ENCODE measurements around the gene GDAP2.
"Not testable (repeated sequence)": the region's sequence is repeated elsewhere in the genome, so short reads cannot be mapped to it uniquely, and the experiment has no call there.

The GDAP2 gene, protein sequence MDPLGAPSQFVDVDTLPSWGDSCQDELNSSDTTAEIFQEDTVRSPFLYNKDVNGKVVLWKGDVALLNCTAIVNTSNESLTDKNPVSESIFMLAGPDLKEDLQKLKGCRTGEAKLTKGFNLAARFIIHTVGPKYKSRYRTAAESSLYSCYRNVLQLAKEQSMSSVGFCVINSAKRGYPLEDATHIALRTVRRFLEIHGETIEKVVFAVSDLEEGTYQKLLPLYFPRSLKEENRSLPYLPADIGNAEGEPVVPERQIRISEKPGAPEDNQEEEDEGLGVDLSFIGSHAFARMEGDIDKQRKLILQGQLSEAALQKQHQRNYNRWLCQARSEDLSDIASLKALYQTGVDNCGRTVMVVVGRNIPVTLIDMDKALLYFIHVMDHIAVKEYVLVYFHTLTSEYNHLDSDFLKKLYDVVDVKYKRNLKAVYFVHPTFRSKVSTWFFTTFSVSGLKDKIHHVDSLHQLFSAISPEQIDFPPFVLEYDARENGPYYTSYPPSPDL

DNA sequence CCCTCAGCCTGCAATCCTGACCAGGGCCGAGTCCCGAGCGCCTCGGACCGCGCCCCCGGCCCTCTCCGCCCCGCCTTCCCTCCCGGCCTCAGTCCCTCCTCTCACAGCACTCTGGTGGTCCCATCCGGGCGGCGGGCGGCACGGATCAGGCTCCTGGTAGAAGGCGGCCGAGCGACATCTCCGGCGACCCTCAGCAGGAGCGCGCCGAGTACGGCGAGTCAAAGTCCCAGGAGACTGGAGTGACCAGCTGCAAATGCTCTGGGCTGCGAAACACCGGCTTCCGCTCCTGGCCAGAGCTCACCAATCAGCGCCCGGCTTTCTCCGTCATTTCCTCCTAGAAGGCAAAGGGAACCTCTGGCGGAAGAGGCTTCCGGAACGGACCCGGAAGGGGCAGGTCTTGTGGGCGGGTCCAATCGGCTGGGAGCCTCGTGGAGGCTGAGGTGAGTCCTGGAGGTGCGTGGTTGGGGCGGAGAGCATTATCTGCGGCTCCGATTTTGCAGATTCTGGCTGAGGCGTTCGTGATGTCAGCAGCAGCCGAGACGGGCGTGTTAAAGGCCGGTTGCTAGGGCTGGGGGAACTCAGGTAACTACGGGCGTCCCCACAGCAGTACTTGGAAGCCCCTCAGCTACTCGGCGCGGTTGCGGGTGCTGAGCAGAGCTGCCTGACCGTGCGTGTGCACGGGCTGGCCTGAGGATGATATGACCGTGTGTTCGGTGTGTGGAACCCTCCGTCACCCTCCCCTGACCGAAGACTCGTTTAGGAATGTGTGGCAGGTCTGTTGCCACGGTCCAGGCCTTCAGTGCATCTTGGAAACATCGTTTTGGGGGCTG, at the start of gene GDAP2, which contains the start of gene WDR3:
TSS of gene GDAP2 (minus strand) at position 279 of the 830 bp plus-strand sequence. CDS start 9,264 bp downstream, outside the sequence.
TSS of gene WDR3 (plus strand) at position 397 of the 830 bp plus-strand sequence. CDS start 3,581 bp downstream, outside the sequence.
- DNase-seq (ENCODE audit: low read depth) = peak; percentile 86

DNA sequence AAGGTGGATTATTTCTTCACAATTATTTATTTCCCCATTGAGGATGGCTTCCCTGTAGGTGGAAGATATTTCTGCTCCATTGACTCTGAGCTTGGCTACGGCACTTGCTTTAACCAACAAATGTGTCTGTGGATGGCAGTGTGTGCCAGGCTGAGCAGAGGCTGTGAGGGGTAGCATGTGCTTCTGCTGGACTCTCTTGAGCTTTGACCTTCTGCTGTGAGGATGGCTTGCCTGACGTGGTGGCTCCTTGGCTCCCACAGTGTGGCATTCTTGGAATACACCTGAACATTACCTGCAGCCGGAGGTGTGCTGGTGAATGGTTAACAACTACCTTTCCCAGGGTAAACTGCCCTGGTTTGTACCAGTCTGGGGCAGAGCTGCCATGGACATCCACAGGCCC, 47.0 kb upstream of the GDAP2 start:
- no peak for DNase-seq (ENCODE audit: low read depth)

DNA sequence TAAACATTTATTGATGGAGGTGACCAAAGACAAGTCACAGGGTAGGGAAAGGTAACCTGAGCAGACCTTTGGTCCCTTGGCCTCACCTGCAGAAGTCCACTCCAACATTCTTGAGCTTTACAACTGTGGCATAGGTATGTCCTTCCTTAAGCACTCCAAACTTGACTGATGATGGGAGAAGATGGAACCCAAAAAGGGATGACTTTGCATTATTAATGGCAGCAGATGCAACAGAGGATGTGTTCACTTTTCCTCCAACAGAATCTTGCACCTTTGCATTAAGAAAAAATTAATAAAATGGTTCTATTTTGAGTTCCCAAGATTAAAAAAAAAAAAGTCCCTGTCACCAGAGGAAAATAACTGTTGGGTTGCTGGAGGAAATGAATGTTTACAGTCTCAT, 42.4 kb upstream of the GDAP2 start:
- DNase-seq (ENCODE audit: low read depth) = no peak

DNA sequence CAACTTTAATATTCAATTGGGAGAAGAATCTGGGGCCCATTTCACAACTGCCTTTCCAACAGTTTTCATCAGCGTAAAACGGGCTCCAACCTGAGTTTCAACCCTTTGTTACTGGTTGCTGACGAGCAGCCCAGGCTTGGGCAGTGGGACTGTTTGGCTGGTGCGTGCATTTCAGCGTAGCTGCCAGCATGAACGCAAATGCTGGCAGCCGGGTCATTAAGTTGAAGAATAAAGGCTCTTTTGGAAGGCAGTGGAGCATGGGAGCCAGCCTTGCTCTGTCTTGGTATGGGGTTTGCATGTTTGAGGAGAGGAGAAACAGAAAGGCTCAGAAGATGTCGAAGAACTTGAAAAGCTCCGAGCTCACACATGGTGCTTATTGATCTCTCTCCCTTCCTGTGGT, 40.8 kb upstream of the GDAP2 start:
- DNase-seq (ENCODE audit: low read depth) = no peak

DNA sequence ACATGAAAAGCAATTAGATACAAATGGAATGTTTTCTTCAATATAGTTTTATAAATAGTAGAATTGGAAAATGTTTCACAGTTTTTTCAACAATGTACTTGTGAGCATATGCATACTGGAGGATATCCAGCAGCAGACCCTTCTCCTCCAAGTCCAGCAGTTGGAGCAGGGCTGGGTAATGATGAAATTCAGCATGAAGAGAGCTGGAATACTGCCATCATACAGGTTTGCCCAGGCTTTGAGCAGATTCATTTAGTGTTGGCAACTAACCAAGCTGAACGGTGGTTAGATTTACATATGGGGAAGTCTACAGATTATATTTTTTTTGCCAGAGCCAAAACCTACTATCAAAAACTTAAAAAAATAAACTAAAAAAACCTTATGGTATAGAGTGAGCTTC, 38.5 kb upstream of the GDAP2 start:
- no peak for DNase-seq (ENCODE audit: low read depth)

DNA sequence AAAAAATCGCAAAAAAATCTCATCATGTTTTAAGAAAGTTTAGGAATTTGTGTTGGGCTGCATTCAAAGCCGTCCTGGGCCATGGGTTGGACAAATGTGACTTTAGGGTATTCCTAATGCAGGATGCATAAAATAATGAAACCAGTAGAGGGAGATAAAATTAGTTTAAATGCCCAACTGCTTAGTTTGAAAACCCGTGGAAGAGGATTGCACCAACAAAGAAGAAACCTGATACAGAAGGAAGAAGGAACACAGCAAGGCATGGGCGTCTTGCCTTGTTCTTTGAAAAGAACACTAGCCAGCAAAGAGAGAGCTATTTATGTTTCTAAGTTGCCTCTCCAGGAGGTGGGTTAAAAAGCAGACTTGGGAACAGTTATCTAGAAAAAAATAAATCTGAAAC, 38.1 kb upstream of the GDAP2 start:
- DNase-seq (ENCODE audit: low read depth) = peak; percentile 3

DNA sequence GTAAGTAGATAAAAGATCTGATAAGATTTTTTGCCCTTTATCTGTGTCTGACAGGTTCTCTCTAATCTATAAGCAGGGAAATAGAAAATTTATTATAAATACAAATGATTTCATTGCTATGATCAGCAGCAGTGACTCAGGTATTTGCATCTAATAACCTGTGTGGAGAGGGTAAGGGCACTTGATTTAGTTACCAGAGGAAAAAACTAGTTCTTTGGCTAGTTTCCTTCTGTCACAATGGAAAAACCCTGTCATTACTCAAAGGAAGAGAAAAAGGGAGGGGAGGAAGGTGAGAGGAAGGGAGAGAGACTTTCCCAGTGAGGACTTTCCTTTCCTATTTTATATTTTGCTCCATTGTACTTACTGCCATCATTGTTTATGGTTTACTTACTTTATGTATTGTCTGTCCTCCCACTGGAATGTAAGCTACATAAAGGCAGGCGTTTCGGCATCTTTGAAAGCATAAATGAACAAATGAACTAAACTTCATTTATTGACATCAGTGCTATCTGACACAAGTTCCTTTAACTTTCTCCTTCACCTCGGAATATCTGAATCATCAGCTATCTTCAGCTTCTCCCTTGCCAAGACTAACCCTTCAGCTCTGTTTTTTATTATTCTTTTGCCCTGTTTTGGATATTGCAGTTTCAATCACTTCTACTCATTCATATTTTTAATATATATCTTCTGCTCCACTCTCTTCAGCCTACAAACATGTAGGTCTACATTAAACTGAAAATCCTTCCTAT, 35.0 kb upstream of the GDAP2 start:
- no peak for DNase-seq (ENCODE audit: low read depth)

DNA sequence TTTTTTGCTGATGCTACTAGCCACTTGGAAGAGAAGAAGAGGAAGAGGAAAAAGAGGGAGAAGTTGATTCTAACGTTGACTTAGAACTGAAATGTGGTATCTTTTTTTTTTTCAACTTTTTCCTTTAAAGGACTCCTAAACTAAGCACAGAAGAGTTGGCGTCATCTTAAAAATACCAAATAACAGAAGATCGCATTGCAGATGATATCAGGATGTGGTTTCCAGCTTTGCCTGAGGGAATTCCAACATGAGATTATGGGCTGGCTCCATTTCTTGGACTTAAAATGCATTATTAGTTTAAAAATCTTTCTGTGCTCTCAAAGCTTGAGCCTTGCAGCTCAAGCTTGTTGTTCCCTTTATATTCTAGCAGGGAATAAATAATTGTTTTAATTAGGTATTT, 29.9 kb upstream of the GDAP2 start:
- DNase-seq (ENCODE audit: low read depth) = no peak

DNA sequence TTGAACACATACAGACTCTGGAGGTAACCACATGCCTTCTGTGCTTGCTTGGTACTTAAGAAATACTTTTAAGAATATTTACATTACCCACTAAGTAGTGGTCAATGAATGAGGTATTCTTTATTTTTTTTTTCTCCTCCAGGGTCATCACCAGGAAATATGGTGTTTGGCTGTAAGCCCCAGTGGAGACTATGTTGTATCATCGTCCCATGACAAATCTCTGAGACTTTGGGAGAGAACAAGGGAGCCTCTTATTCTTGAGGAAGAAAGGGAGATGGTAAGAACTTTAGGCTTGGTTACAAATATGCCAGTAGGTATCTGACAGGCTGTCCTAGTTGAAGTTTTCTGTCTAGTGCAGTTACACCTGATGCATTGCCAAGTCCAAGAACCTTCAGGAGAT, 23.0 kb upstream of the GDAP2 start:
- DNase-seq (ENCODE audit: low read depth) = no peak

DNA sequence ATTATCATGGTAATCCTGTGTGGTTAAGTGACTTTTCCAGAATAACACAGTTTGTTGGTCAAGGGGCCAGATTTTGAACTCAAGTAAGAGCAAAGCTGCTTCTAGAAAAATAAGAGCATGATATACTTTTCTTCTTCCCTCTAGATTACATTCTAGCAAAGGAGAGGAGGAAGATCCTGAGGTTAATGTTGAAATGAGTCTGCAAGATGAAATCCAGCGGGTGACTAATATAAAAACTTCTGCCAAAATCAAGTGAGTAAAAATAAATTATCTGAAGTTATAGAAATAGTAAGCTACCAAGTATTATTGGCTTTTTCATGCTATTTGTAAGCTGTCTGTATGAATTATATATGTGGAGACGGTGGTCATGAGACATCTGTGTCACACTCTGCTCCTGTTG, 12.9 kb upstream of the GDAP2 start:
- DNase-seq (ENCODE audit: low read depth) = no peak

DNA sequence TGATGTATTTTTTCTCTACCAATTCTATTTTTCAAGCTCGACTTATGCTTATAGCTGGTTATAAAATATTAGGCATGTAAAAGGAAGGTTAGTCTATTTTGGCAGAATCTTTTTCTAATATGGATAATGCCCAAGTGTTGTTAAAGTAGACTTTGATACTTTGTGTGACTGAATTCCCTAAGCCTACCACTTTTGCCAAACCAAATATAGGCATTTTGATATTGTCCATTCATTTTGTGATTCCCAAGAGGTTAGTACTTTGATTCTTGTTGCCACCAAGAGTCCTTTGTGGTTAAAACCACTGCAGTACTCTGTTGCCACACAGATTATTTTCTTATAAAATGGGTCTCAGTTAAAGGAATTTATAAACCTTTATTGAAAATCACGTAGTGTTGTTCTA, 4.3 kb upstream of the GDAP2 start:
- DNase-seq (ENCODE audit: low read depth) = no peak

DNA sequence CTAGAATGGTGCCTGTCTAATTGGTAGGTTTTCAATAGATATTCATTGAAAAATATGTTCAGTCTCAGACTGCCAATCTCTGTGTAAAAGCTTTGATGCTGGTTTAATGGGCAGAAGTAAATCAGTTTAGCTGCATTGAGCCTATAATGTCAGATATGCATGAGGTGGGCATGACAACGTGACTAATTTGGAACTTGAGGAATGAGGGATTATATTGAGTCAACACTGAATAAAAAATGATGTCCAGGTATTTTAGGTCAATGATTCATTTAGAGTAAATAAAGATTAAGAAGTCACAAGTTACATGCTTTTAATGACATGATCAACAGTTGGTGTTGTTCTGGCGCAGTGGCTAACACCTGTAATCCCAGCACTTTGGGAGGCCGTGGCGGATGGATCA, 3.2 kb upstream of the GDAP2 start:
- no peak for DNase-seq (ENCODE audit: low read depth)

DNA sequence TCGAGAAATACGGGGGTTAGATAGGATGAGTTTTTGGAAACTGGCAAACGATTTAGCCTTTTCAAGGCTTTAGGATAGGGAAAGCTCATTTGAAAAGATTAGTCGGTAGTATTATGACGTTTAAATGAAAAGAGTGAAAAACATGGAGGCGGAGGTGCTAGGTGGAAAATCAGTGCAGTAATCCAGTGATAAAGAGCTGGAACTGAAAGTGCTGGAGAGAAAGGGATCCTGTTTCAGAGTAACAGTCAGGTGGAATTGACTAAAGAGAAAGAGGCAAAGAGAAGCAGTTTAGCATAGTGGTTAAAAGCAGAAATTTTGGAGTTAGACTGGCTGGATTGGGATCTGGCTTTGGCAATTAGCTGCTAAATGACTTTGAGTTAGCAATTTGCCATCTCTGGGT, 1.1 kb upstream of the GDAP2 start:
- DNase-seq (ENCODE audit: low read depth) = no peak

DNA sequence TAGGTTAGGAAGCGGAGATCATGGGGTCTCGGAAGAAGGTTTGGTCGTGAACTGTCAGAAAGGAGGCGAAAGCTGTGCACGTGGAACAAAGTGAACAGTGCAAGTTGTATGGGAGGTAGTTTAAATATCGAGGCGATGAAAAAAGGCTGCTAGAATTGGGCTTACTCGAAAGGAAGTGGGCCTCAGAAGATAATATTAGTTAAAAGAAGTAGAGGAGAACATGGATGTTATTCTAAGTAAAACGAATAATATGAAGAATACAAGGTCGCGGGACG, 689 bp upstream of the GDAP2 start:
- no peak for DNase-seq (ENCODE audit: low read depth)

DNA sequence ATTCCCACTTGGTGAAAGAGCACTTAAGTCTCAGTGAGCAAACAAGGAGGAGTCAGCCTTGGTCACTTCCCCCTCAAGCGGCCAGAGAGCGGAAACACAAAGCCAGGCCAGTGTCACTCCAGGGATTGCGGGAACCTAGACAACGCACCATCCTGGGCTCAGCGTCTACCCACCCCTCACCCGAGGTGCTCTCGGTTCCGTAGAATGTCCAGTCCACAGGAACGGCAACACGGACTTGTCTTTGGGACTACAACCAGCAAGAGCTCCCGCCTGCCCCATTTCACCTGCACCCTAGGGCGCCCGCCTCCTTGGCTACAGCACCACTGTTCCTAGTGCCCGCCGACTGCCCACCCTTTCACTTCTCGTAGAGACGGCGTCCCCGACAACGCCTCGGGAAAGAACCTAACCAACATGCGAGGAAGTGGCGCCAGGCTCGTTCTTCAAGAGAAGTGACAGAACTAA, 509 bp downstream of the GDAP2 start:
- no peak for DNase-seq (ENCODE audit: low read depth)

DNA sequence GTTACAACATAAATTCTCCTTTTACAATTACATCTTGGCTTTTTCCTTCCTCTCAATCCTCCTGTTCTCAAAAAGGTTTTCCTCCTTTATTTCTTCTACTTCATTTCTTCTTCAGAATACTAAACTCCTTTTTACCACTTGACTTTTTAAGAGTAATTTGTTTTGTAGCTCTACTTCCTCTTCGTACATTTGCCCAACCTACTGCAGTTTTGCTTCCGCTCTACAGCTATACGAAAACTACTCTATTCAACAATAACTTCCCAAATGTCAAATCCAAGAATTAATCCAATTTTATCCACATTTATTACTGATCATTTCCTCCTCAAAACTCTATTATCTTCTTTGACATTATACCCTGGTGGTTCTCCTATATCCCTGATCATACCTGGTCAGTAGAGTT, 3.4 kb downstream of the GDAP2 start:
- no peak for DNase-seq (ENCODE audit: low read depth)

DNA sequence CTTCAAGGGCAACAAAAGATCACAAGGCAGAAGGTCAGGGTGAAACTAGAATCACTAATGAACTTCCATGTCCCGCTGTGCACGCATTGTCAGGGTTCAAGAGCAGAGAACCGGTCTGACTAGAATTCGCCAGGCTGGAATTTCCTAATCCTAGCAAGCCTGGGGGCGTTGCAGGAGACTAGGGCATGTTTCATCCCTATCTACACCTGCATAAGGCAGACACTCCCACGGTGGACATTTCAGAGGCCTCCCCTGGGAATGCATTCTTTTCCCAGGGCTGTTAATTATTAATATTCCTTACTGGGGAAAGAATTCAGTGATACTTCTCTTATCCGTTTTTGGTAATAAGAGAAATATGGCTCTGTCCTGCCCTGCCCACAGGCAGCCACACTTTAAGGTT, 6.7 kb downstream of the GDAP2 start:
- not testable (repeated sequence) for DNase-seq (ENCODE audit: low read depth)

DNA sequence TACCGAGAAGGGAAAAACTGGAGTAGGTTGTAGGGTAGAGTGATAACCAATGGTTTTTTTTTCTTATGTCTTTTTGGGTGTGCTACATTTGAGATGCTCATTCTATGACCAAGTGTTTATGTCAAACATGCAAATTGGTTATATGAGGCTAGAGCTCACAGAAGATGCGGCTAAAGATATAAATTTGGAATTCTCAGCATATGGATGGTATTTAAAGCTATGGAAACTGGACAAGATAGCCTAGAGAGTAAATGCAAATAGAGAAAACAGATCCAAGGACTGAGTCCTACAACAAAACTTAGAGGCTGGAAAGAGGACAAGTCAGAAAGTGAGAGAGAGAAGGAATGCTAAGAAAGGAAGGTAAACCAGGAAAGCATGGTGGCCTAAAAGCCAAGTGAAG, 7.4 kb downstream of the GDAP2 start:
- no peak for DNase-seq (ENCODE audit: low read depth)

DNA sequence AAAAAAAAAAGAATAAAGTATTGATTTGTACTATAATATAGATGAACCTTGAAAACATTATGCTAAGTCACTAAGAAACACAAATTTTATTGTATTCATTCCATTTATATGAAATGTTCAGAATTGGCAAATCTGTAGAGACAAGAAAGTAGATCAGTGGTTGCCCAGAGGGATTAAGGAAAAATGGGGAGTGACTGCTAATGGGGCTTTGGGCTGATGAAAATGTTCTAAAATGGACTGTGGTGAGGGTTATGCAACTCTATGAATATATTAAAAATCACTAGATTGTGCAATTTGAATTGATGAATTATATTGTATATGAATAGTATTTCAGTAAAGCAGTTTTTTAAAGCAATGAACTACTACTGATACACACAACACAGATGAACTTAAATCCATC, 10.0 kb downstream of the GDAP2 start:
- DNase-seq (ENCODE audit: low read depth) = no peak

DNA sequence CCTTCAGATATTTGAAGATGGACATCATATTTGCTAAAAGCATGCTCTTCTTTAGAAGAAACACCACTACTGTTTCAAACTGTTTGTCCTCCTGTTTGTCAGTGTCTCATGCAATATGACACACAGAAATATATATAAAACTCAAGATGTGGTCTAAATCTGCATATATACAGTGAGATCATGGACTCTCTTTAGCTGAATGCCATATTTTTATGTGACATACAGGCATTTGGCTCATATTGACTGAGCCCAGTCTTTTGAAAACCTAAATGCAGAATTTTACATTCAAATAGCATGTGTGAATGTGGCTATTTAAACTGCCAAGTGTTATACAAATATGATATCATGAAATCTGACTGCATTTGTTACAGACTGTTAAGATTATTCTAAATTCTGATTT, 18.4 kb downstream of the GDAP2 start:
- no peak for DNase-seq (ENCODE audit: low read depth)

DNA sequence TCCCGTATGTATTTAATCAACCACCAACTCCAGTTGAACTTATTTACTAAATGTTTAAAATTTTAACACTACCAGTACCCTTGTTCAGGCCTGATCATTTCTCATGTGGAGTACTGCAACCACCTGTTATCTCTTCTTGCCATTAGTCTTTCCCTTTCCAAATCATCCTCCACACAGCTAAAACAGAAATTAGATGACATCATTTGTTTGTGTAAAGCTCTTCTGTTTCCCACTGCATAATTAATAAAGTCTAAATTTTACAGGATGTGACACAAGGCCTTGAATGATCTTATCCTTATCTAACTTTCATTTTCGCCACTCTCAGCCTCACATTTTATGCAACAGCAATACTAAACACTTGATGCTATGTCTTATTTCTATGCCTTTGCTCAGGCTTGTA, 24.4 kb downstream of the GDAP2 start:
- no peak for DNase-seq (ENCODE audit: low read depth)

DNA sequence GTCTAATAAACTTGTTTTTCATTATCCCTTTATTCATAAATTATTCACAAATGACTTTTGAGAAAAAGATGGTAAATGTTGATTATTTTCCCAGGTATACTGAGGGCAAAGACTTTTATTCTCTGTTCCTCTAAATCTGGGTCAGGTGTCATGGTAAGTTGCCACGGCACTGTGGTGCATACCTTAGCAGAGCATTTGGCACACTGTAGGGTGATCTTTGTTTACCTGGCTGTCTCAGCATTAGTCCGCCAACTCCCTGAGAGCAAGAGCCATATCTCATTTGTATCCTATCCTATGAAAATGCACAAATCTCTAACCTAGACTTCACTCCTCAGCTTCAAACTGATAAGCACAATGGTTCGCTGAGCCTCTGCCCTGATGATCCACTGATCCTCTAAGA, 24.9 kb downstream of the GDAP2 start:
- DNase-seq (ENCODE audit: low read depth) = no peak

DNA sequence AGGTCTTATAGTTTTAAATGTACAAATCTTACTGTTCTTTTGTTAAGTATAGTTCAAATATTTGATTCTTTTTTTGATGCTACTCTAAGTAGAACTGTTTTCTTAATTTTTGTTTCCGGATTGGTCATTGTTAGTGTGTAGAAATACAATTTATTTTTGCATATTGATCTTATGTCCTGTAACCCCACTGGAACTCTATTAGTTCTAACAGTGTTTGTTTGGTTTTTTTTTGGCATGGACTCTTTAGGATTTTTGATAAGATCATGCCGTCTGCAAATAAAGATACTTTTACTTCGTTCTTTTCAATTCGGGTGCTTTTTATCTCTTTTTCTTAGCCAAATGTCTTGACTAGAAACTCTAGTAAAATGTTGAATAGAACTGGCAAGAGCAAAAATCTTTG, 26.5 kb downstream of the GDAP2 start:
- no peak for DNase-seq (ENCODE audit: low read depth)
